IMR-90 (cell line): Measurements from ENCODE around the gene SLC10A3. TPM values are rescaled to one million over a fixed set of nuclear protein-coding genes. Genes with fewer than 3 reads are reported as not detected.

Experiments used
- ATAC-seq: fragments of 200-7000 bp; cut with Tn5 transposase; 2 replicates; pipeline ENCODE4 v1.9.1; 2020; ENCODE audit warnings: low read depth, mild to moderate bottlenecking, moderate library complexity
- BruUV-seq: library from RNA; stranded (reverse); fragments of 400-500 nt; replicated peaks from 2 replicates; lab custom pipeline; 2021; lab: Mats Ljungman, UMichigan
- CTCF ChIA-PET: fragments of 300-600 bp; formaldehyde crosslinking; extraction: SDS; loops from one replicate; lab custom pipeline; 2021; ENCODE audit warnings: antibody characterized with exemption; lab: Yijun Ruan, JAX
- POLR2A ChIA-PET: fragments of 300-600 bp; sonication (Branson Sonifier 250); formaldehyde crosslinking; loops from one replicate; lab custom pipeline; 2022; ENCODE audit warnings: antibody characterized with exemption; ENCODE audit not compliant: unreplicated experiment; lab: Charles Lee
- DNase-seq: peaks from one replicate; pipeline ENCODE4 v3.0.0; 2013
- H2AFZ ChIP-seq: replicated peaks from 2 replicates; pipeline ENCODE3; 2013; ENCODE audit warnings: low read length, mild to moderate bottlenecking; ENCODE audit not compliant: poor library complexity
- H2AK5ac ChIP-seq: 2 replicates; pipeline ENCODE4 v1.6.1; 2013; ENCODE audit warnings: low read depth, low read length, inconsistent platforms
- H2AK9ac ChIP-seq: replicated peaks from 2 replicates; pipeline ENCODE3; 2013; ENCODE audit warnings: mild to moderate bottlenecking, low read depth, low read length, moderate library complexity; ENCODE audit not compliant: poor library complexity
- H2BK120ac ChIP-seq: 2 replicates; pipeline ENCODE4 v1.6.1; 2013; ENCODE audit warnings: low read depth, low read length, inconsistent platforms
- H2BK15ac ChIP-seq: 3 replicates; pipeline ENCODE4 v1.6.1; 2013; ENCODE audit warnings: low read depth, low read length, inconsistent platforms
- H2BK20ac ChIP-seq: 2 replicates; pipeline ENCODE4 v1.6.1; 2013; ENCODE audit warnings: low read depth, mild to moderate bottlenecking, inconsistent platforms, low read length, moderate library complexity
- H2BK5ac ChIP-seq: 2 replicates; pipeline ENCODE4 v1.6.1; 2013; ENCODE audit warnings: mild to moderate bottlenecking, low read depth, low read length, inconsistent platforms; ENCODE audit not compliant: poor library complexity, severe bottlenecking
- H3K14ac ChIP-seq: replicated peaks from 2 replicates; pipeline ENCODE4 v1.6.1; 2013; ENCODE audit warnings: low read depth, low read length, inconsistent platforms
- H3K18ac ChIP-seq: 2 replicates; pipeline ENCODE4 v1.6.1; 2013; ENCODE audit warnings: low read depth, low read length, control low read depth
- H3K23ac ChIP-seq: 2 replicates; pipeline ENCODE4 v1.6.1; 2013; ENCODE audit warnings: low read depth, low read length, inconsistent platforms
- H3K27ac ChIP-seq: 2 replicates; pipeline ENCODE4 v1.5.1; 2013; ENCODE audit warnings: mild to moderate bottlenecking, control low read depth, low read length; ENCODE audit not compliant: insufficient read depth
- H3K27me3 ChIP-seq: 2 replicates; pipeline ENCODE4 v1.6.1; 2013; ENCODE audit warnings: low read length; ENCODE audit not compliant: control insufficient read depth, insufficient read depth
- H3K36me3 ChIP-seq: 2 replicates; pipeline ENCODE4 v1.6.1; 2013; ENCODE audit warnings: low read length, mixed read lengths; ENCODE audit not compliant: control insufficient read depth, insufficient read depth
- H3K4ac ChIP-seq: 2 replicates; pipeline ENCODE4 v1.6.1; 2013; ENCODE audit warnings: low read depth, low read length, inconsistent platforms
- H3K4me1 ChIP-seq: 2 replicates; pipeline ENCODE4 v1.6.1; 2013; ENCODE audit warnings: low read length, mixed read lengths; ENCODE audit not compliant: control insufficient read depth, insufficient read depth
- H3K4me2 ChIP-seq: 2 replicates; pipeline ENCODE4 v1.6.1; 2013; ENCODE audit warnings: low read depth, mild to moderate bottlenecking, control low read depth, low read length, moderate library complexity
- H3K4me3 ChIP-seq: 2 replicates; pipeline ENCODE4 v1.5.1; 2013; ENCODE audit warnings: low read depth, mild to moderate bottlenecking, control low read depth, low read length, moderate library complexity; ENCODE audit not compliant: insufficient read depth
- H3K56ac ChIP-seq: 2 replicates; pipeline ENCODE4 v1.6.1; 2013; ENCODE audit warnings: low read length, inconsistent platforms; ENCODE audit not compliant: insufficient read depth; ENCODE audit errors: extremely low read depth
- H3K79me1 ChIP-seq, 2 experiments: 2 replicates each; pipeline ENCODE4 v1.6.1; 2013; ENCODE audit warnings: low read length in 2 of 2, inconsistent platforms in 1 of 2, low read depth in 1 of 2
- H3K9ac ChIP-seq: 2 replicates; pipeline ENCODE4 v1.6.1; 2013; ENCODE audit warnings: low read depth, low read length, control low read depth
- H3K9me1 ChIP-seq: 2 replicates; pipeline ENCODE4 v1.6.1; 2013; ENCODE audit warnings: low read length, inconsistent platforms; ENCODE audit not compliant: insufficient read depth
- H3K9me3 ChIP-seq: 2 replicates; pipeline ENCODE4 v1.6.1; 2013; ENCODE audit warnings: low read length; ENCODE audit not compliant: control insufficient read depth, insufficient read depth
- H4K20me1 ChIP-seq: 2 replicates; pipeline ENCODE4 v1.6.1; 2013; ENCODE audit warnings: low read length, inconsistent platforms; ENCODE audit not compliant: insufficient read depth
- H4K5ac ChIP-seq: 2 replicates; pipeline ENCODE4 v1.6.1; 2013; ENCODE audit warnings: mild to moderate bottlenecking, low read depth, low read length, control low read depth
- H4K8ac ChIP-seq, 2 experiments: 2 replicates each; pipeline ENCODE4 v1.6.1; 2013; ENCODE audit warnings: low read depth in 2 of 2, low read length in 2 of 2, control low read depth in 1 of 2, inconsistent platforms in 1 of 2
- H4K91ac ChIP-seq: 2 replicates; pipeline ENCODE4 v1.6.1; 2013; ENCODE audit warnings: low read depth, low read length, inconsistent platforms; ENCODE audit not compliant: insufficient read depth
- BHLHE40 ChIP-seq: fragments of 150-350 bp; IDR thresholded peaks from 2 replicates; pipeline ENCODE4 v1.6.1; 2016; ENCODE audit warnings: mild to moderate bottlenecking, low read depth, low read length
- CEBPB ChIP-seq: IDR thresholded peaks from 2 replicates; pipeline ENCODE4 v1.6.1; 2012; ENCODE audit warnings: low read depth, low read length, improper control_type of control experiment
- CHD1 ChIP-seq: IDR thresholded peaks from 2 replicates; pipeline ENCODE4 v1.6.1; 2012; ENCODE audit warnings: low read depth, low read length, improper control_type of control experiment
- CTCF ChIP-seq: conservative IDR thresholded peaks from 2 replicates; pipeline ENCODE4 v1.5.1; 2012; ENCODE audit warnings: mild to moderate bottlenecking, low read depth, low read length, improper control_type of control experiment
- ELK1 ChIP-seq: fragments of 150-350 bp; IDR thresholded peaks from 2 replicates; pipeline ENCODE4 v1.6.1; 2016; ENCODE audit warnings: low read depth, mild to moderate bottlenecking, low read length, moderate library complexity, borderline replicate concordance
- FOS ChIP-seq: fragments of 150-350 bp; IDR thresholded peaks from 2 replicates; pipeline ENCODE4 v1.6.1; 2016; ENCODE audit warnings: low read depth, low read length
- MAFK ChIP-seq: IDR thresholded peaks from 2 replicates; pipeline ENCODE4 v1.6.1; 2012; ENCODE audit warnings: low read depth, low read length, improper control_type of control experiment
- MAZ ChIP-seq: IDR thresholded peaks from 2 replicates; pipeline ENCODE4 v1.6.1; 2012; ENCODE audit warnings: low read depth, mild to moderate bottlenecking, low read length, improper control_type of control experiment, moderate library complexity, borderline replicate concordance
- MXI1 ChIP-seq: IDR thresholded peaks from 2 replicates; pipeline ENCODE4 v1.6.1; 2012; ENCODE audit warnings: low read depth, mild to moderate bottlenecking, low read length, moderate library complexity, borderline replicate concordance
- NFE2L2 ChIP-seq: fragments of 150-350 bp; IDR thresholded peaks from 2 replicates; pipeline ENCODE4 v1.6.1; 2016; ENCODE audit warnings: low read depth, mild to moderate bottlenecking, low read length
- POLR2A ChIP-seq: IDR thresholded peaks from 2 replicates; pipeline ENCODE4 v1.6.1; 2012; ENCODE audit warnings: mild to moderate bottlenecking, low read depth, low read length
- RAD21 ChIP-seq: IDR thresholded peaks from 2 replicates; pipeline ENCODE4 v1.6.1; 2012; ENCODE audit warnings: low read length, improper control_type of control experiment
- RCOR1 ChIP-seq: IDR thresholded peaks from 2 replicates; pipeline ENCODE4 v1.6.1; 2012; ENCODE audit warnings: mild to moderate bottlenecking, low read length, improper control_type of control experiment; ENCODE audit not compliant: insufficient replicate concordance
- RFX5 ChIP-seq: IDR thresholded peaks from 2 replicates; pipeline ENCODE4 v1.8.0; 2012; ENCODE audit warnings: low read depth, mild to moderate bottlenecking, low read length, moderate library complexity
- SMC3 ChIP-seq: fragments of 150-350 bp; IDR thresholded peaks from 2 replicates; pipeline ENCODE4 v1.6.1; 2016; ENCODE audit warnings: low read depth, mild to moderate bottlenecking, antibody characterized with exemption, low read length, moderate library complexity
- USF2 ChIP-seq: fragments of 150-350 bp; IDR thresholded peaks from 2 replicates; pipeline ENCODE4 v1.6.1; 2017; ENCODE audit warnings: mild to moderate bottlenecking, antibody characterized with exemption, low read length, low read depth
- WGBS, 2 experiments: methylation state at CpG; one replicate each; pipeline versions ENCODE4 v1.1.5 to v1.1.7; 2013; ENCODE audit warnings: missing lambda C conversion rate in 2 of 2; ENCODE audit not compliant: insufficient read length in 1 of 2; ENCODE audit errors: extremely low coverage in 2 of 2; 5-methylcytosine and 5-hydroxymethylcytosine counted together
- dilution Hi-C: fragments of 300-500 bp; cut with HindIII; formaldehyde crosslinking; loops from one replicate; pipeline ENCODE4 v1.14.3; 2018; ENCODE audit warnings: low sequenced_read_pairs; ENCODE audit not compliant: unreplicated experiment
- in situ Hi-C: fragments of 300-500 bp; cut with MboI; formaldehyde crosslinking; loops from 3 replicates; pipeline ENCODE4 v1.14.3; 2019; ENCODE audit warnings: low sequenced_read_pairs, inconsistent platforms, mixed read lengths
- intact Hi-C: fragments of 100-400 bp; cut with micrococcal nuclease; formaldehyde crosslinking; loops from 2 replicates; pipeline ENCODE4 v1.10.0; 2022
- polyA plus RNA-seq, 3 experiments: library from polyadenylated mRNA; depleted of rRNA; stranded (reverse); fragments of >200 nt; gene quantifications; 2 replicates each; pipeline ENCODE4 v1.2.3, GENCODE V29; 2012; ENCODE audit warnings: low replicate concordance in 1 of 3
- total RNA-seq: library from RNA; depleted of rRNA; stranded (reverse); fragments of >200 nt; gene quantifications from 2 replicates; pipeline ENCODE4 v1.2.3, GENCODE V29; 2012

SLC10A3 gene
- total and polyA plus RNA-seq, 2 of the 4 experiments (the other 2 are of a cell fraction), result 15.2 to 24.6 TPM

GRCh38 chrX:154463611-154464220 lies 26.7 kb downstream of the SLC10A3 start:
- H2AK9ac ChIP-seq, result no peak overlapping the region
- ChIA-PET POLR2A (interaction anchor here (0.6 kb wide), 1 partner anchor 24 kb away, joined by 5 read pairs; no protein-coding TSS in a partner anchor), CTCF (no interaction called here)
- H3K9me3 ChIP-seq, result no peaks in the 10 kb centered on the region; the same call in 1 of the 2 replicates
- in situ Hi-C loops, result no loop called here
- no peak overlapping the region for H2BK20ac ChIP-seq
- no peak overlapping the region for H3K4ac ChIP-seq
- no peak overlapping the region for H3K23ac ChIP-seq
- DNase-seq (no peak), ATAC-seq (no peak)
- H3K18ac ChIP-seq, result no peak overlapping the region
- H3K4me1 ChIP-seq, result peaks cover 4% of the 10 kb centered on the region; the same call in 1 of the 2 replicates
- no peak overlapping the region for H4K91ac ChIP-seq
- H3K56ac ChIP-seq, result no peak overlapping the region
- intact Hi-C loops, result no loop called here
- no peak overlapping the region for H2AK5ac ChIP-seq
- no peak overlapping the region for H3K4me3 ChIP-seq
- no peak overlapping the region for H2BK5ac ChIP-seq
- H3K9ac ChIP-seq, result no peak overlapping the region
- H2AFZ ChIP-seq, result no peak overlapping the region
- H3K79me1 ChIP-seq, result peaks cover 0 to 16% of the 10 kb centered on the region in 2 experiments; a peak in 3 of 4 replicates
- H2BK120ac ChIP-seq, result no peak overlapping the region
- BruUV-seq, result no TSS peak
- H3K27ac ChIP-seq, result no peak overlapping the region
- H4K20me1 ChIP-seq, result peaks cover 39% of the 10 kb centered on the region
- no peaks in the 10 kb centered on the region for H3K9me1 ChIP-seq
- H3K4me2 ChIP-seq, result no peak overlapping the region
- TF ChIP-seq NFE2L2 (no peak), MAZ (no peak), BHLHE40 (no peak), MAFK (no peak), SMC3 (no peak), RFX5 (no peak), POLR2A (no peak), MXI1 (no peak), CHD1 (no peak), RCOR1 (no peak), RAD21 (no peak), FOS (no peak), CTCF (no peak), ELK1 (no peak), USF2 (no peak), CEBPB (no peak)
- peaks cover 72% of the 10 kb centered on the region for H3K36me3 ChIP-seq
- WGBS, 2 experiments, result 88% methylated on average over 12 of the region's 36 CpGs; no CpG with 5 or more reads in 1 of the 2 experiments
- dilution Hi-C loops, result no loop called here
- H4K5ac ChIP-seq, result no peak overlapping the region
- no peak overlapping the region for H2BK15ac ChIP-seq
- H3K27me3 ChIP-seq, result no peaks in the 10 kb centered on the region
- H3K14ac ChIP-seq, result no peak overlapping the region
- no peak overlapping the region for H4K8ac ChIP-seq
